ENCODE results near the gene TMEM254. TPM values are rescaled to one million over a fixed set of nuclear protein-coding genes. Genes with fewer than 3 reads are reported as not detected.

The TMEM254 gene
- total and polyA plus RNA-seq, 2 of the 13 experiments (the other 11 are each of a cell fraction or from before 2014, with no cell fraction given): 11.2 to 39.0 TPM

- peak; percentile 50 for TF ChIP-seq ARID5B (CRISPR knock-in tag; IDR thresholded peaks at IDR 0.05)
- no peak for TF ChIP-seq CREBL2 (CRISPR knock-in tag; IDR thresholded peaks at IDR 0.05; ENCODE audit: borderline replicate concordance)
- TF ChIP-seq RCOR2 (CRISPR knock-in tag; IDR thresholded peaks at IDR 0.05): 0 out of 2 replicates have a peak, but pooled peaks have one; percentile 43
- TF ChIP-seq CREM (IDR thresholded peaks at IDR 0.05): peak; percentile 41; the same call in 1 of the 2 replicates
- TF ChIP-seq CREM (CRISPR knock-in tag; IDR thresholded peaks at IDR 0.05): no peak
- no peak for TF ChIP-seq ZNF609 (CRISPR knock-in tag; IDR thresholded peaks at IDR 0.05; ENCODE audit: borderline replicate concordance)
- no peak for TF ChIP-seq ZNF891 (CRISPR knock-in tag; IDR thresholded peaks at IDR 0.05)
- TF ChIP-seq ZNF138 (CRISPR knock-in tag; IDR thresholded peaks at IDR 0.05; ENCODE audit: low read depth): no peak
- no peak for TF ChIP-seq MEF2D (CRISPR knock-in tag; IDR thresholded peaks at IDR 0.05)
- TF ChIP-seq ARID2 (CRISPR knock-in tag; IDR thresholded peaks at IDR 0.05; ENCODE audit: borderline replicate concordance): no peak
- TF ChIP-seq ZNF788 (CRISPR knock-in tag; IDR thresholded peaks at IDR 0.05; ENCODE audit: borderline replicate concordance): no peak
- no peak; the same call in 1 of the 2 replicates for TF ChIP-seq ZNF503 (CRISPR knock-in tag; IDR thresholded peaks at IDR 0.05)
- no peak for TF ChIP-seq ZNF557 (CRISPR knock-in tag; IDR thresholded peaks at IDR 0.05)
- no peak for TF ChIP-seq ZNF570 (CRISPR knock-in tag; IDR thresholded peaks at IDR 0.05; ENCODE audit: borderline replicate concordance)
- peak in 1 of 2 experiments; percentile 54; a peak in 1 of 4 replicates for TF ChIP-seq EP300 (IDR thresholded peaks at IDR 0.05; ENCODE audit: low read depth in 2 of 2, low read length in 2 of 2)
- TF ChIP-seq EP300 (CRISPR knock-in tag; IDR thresholded peaks at IDR 0.05; ENCODE audit: borderline replicate concordance): no peak; the same call in 1 of the 2 replicates
- no peak for TF ChIP-seq KAT2B (IDR thresholded peaks at IDR 0.05; ENCODE audit: borderline replicate concordance, low read depth, low read length)
- TF ChIP-seq ZNF782 (CRISPR knock-in tag; IDR thresholded peaks at IDR 0.05; ENCODE audit: borderline replicate concordance): no peak
Measured at GRCh38 chr10:80081801-80082750, 3.6 kb downstream of the TMEM254 start (continued).
